HG03469 (cell line): ENCODE measurements around the gene STH.

Source experiments
- ATAC-seq: cut with Tn5 transposase; IDR thresholded peaks from one replicate; pipeline ENCODE4 v1.9.1; 2021; ENCODE audit warnings: mild to moderate bottlenecking, moderate library complexity, moderate number of reproducible peaks; ENCODE audit not compliant: unreplicated experiment

The STH gene

DNA sequence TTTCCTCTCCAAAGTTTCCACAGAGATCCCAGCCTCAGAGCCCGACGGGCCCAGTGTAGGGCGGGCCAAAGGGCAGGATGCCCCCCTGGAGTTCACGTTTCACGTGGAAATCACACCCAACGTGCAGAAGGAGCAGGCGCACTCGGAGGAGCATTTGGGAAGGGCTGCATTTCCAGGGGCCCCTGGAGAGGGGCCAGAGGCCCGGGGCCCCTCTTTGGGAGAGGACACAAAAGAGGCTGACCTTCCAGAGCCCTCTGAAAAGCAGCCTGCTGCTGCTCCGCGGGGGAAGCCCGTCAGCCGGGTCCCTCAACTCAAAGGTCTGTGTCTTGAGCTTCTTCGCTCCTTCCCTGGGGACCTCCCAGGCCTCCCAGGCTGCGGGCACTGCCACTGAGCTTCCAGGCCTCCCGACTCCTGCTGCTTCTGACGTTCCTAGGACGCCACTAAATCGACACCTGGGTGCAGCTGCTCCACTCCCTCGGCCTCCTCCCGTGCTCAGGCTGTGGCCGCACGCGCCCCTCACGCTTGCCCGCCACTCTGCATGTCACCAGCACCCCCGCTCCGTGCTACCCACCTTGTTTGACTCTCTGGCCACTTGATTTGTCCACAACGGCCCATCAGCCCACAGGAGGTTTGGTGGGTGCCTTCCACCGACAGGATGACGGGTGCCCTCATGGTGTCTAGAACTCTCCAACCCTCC is 15.3 kb upstream of the STH start:
- no peak for ATAC-seq

DNA sequence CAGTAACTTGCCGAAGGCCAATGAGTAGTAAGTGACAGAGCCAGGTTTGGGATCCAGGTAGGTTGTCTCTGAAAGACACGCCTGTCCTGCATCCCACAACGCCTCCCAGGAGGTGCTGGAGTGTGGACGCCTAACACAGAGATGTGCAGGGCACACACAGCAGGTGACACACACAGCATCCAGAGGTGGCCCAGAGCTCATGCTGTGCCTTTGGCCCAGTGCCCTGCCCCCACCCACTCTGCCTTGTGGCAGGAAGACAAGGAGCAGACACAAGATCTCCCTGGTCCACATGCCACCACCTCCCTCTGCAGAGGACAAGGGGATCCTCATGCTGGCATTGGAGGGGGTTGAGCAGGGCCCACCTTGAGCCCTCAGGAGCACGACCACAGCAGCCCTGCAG is 14.7 kb upstream of the STH start:
- no peak for ATAC-seq

- no peak for ATAC-seq
Measured at GRCh38 chr17:45985447-45985846, 13.6 kb upstream of the STH start.

DNA sequence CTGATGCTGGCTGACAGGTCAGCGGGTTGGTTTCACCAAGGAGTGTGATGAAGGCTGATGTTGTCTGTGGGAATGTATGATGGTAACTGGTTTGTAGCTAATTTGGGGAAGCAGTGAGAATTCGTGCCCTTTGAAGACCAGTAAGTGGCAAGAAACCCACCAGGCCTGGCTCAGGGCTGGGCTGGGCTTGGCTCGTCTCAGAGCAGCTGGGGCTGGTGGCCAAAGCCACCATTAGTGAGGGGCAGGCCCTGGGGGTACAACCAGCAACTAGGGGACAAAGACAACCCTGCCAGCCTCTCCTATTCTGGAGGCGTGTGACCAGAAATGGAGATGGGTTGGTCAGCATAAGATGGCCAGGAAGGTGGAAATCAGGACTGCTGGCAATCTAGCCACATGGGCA is 13.0 kb upstream of the STH start:
- no peak for ATAC-seq

- no peak for ATAC-seq
Measured at GRCh38 chr17:45987706-45988105, 11.3 kb upstream of the STH start.

DNA sequence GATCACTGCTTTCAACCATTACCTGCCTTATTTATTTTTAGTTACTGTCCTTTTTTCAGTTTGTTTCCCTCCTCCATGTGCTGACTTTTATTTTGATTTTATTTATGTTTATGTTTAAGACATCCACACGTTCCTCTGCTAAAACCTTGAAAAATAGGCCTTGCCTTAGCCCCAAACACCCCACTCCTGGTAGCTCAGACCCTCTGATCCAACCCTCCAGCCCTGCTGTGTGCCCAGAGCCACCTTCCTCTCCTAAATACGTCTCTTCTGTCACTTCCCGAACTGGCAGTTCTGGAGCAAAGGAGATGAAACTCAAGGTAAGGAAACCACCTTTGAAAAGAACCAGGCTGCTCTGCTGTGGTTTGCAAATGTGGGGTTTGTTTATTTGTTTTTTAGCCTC is 9.3 kb upstream of the STH start:
- no peak for ATAC-seq

DNA sequence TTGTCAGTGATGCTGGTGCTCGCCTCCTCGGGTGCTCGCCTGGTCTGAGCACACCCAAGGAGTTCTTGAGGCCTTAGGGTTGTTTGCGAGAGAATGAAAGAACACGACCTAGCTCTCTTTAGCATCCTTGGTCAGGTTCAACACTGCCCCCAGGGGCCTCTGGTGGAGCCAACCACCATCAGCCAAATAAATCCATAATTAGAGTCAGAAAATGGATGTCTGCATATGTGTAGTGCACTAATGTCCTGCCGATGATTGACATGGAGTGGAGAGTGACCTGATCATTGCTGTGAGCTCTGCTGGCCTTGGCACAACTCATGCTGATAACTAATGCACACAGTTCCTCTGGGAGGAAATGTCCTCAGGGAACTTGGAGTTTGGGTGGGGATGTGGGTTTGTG is 8.2 kb upstream of the STH start:
- ATAC-seq: no peak

DNA sequence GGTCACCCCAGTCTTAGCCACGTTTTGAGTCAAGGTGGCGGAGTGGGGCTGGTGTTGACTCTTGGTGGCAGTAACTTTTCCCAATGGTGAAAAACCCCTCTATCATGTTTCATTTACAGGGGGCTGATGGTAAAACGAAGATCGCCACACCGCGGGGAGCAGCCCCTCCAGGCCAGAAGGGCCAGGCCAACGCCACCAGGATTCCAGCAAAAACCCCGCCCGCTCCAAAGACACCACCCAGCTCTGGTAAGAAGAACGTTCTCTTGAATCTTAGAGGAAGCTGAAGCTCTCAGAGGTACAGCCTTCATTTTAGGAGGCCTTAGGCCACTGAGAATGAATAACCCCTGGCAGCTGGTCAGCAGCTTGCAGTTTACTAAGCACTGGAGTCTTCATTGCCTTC is 7.7 kb upstream of the STH start:
- ATAC-seq: no peak

- no peak for ATAC-seq
Measured at GRCh38 chr17:45992175-45992574, 6.9 kb upstream of the STH start.

GRCh38 chr17:45992904-45993303 is 6.1 kb upstream of the STH start:
- ATAC-seq: no peak

DNA sequence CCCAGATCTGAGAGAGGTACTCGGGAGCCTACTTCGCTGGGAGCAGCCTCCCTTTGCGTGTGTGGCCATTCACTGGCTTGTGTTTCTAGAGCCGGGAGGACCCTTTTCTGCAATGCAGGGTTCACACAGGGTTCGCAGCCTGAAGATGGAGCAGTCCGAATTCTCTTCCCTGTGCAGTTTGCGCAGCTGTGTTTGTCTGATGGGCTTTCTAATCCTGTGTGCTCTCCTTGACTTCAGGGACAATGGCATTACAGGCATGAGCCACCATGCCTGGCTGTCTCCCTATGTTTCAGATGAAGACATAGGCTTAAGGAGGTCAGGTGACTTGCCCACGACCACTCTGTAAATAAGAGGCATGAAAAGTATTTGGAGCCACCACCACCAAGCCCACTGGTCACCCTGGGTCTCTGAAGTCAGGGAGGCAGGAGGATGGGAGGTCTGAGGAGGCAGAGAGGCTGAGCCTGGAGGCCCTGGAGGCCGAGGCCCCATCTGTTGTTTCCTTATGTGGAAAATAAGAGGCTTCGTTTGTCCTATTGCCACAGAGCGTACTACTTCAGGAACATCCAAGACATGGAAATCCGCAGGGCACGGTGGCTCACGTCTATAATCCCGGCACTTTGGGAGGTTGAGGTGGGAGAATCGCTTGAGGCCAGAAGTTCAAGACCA is 5.0 kb upstream of the STH start:
- no peak for ATAC-seq

- no peak for ATAC-seq
Measured at GRCh38 chr17:45994987-45995386, 4.1 kb upstream of the STH start.

DNA sequence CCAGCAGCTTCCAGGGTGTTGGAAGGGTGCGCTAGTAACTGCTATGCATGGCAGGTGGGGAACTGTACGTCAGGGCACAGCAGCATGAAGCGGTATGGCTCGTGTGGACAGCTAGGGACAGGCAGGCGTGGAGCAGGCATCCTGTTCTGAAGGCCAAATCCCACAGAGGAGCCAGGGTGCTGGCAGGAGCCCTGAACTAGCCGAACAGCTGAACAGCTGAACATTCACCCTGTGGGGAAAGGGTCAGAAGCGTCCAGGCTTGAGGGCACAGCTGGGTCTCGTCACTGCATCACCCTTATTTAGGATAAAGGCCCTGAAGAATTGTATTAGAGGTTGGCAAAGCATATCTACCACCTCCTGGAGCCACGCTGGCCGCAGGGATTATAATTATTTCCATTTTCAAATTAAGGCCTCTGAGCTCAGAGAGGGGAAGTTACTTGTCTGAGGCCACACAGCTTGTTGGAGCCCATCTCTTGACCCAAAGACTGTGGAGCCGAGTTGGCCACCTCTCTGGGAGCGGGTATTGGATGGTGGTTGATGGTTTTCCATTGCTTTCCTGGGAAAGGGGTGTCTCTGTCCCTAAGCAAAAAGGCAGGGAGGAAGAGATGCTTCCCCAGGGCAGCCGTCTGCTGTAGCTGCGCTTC is 3.3 kb upstream of the STH start:
- no peak for ATAC-seq

- ATAC-seq: no peak
Measured at GRCh38 chr17:45996282-45996937, 2.6 kb upstream of the STH start.

GRCh38 chr17:45997166-45997565 is 1.9 kb upstream of the STH start:
- no peak for ATAC-seq

DNA sequence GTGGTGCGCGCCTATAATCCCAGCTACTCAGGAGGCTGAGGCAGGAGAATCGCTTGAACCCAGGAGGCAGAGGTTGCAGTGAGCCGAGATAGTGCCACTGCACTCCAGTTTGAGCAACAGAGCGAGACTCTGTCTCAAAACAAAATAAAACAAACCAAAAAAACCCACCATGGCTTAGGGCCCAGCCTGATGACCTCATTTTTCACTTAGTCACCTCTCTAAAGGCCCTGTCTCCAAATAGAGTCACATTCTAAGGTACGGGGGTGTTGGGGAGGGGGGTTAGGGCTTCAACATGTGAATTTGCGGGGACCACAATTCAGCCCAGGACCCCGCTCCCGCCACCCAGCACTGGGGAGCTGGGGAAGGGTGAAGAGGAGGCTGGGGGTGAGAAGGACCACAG is 1.4 kb upstream of the STH start:
- no peak for ATAC-seq

DNA sequence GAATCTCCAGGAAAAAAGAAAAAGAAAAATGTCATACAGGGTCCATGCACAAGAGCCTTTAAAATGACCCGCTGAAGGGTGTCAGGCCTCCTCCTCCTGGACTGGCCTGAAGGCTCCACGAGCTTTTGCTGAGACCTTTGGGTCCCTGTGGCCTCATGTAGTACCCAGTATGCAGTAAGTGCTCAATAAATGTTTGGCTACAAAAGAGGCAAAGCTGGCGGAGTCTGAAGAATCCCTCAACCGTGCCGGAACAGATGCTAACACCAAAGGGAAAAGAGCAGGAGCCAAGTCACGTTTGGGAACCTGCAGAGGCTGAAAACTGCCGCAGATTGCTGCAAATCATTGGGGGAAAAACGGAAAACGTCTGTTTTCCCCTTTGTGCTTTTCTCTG is 845 bp downstream of the STH start:
- no peak for ATAC-seq

- no peak for ATAC-seq
Measured at GRCh38 chr17:46000292-46000691, 1.2 kb downstream of the STH start.

GRCh38 chr17:46000757-46001156 is 1.7 kb downstream of the STH start:
- ATAC-seq: no peak

- ATAC-seq: no peak
Measured at GRCh38 chr17:46001390-46002310, 2.6 kb downstream of the STH start.
